Measurements from ENCODE around the gene DCN. TPM values are rescaled to one million over a fixed set of nuclear protein-coding genes. Genes with fewer than 3 reads are reported as not detected.
A peak's percentile ranks its signal among the peaks of the same experiment; 100 is the strongest.

The DCN gene
- total and polyA plus RNA-seq, 2 donors, result 137 to 215 TPM

DNA sequence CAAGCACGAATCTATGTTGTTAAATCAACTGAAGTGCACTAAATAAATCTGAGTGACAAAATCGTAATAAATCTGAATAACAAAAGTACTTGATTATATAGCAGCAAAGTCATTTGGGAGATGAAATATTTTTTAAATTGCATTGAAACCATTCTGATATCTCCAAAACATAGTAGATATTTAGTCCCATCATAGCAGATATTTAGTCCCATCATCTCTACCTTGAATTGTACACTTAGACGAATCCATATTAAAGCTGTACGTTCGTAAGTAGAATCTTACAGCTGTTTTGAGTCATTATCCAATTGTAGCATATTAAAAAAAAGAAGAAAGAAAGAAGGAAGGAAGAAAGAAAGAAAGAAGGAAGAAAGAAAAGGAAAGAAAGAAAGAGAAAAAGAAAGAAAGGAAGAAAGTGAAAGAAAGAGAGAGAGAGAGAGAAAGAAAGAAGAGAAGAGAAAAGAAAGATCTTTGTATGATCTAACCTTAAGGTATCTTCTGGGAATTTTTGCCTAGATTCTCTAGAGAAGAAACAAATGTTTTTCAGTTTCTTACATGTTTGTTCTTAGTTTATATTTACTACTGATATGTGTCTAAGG, 2.6 kb downstream of the DCN start:
- WGBS, result 92% methylated on average over 5 of the region's 5 CpGs
- DNase-seq (ENCODE audit: low read depth in 6 of 9, low spot score in 9 of 9), result no peak
- peak overlapping the region in 1 of 2 donors; percentile 4 for H3K27ac ChIP-seq (ENCODE audit: low read depth in 1 of 2, low read length in 1 of 2)
- H3K4me3 ChIP-seq (ENCODE audit: low read length in 2 of 2), result peak overlapping the region in 1 of 2 donors; percentile 2
- no peaks in the 10 kb centered on the region for H3K9me3 ChIP-seq (ENCODE audit: control insufficient read depth in 2 of 2, insufficient read depth in 1 of 2, low read length in 1 of 2)
- no peaks in the 10 kb centered on the region for H3K27me3 ChIP-seq (ENCODE audit: control insufficient read depth in 2 of 2, insufficient read depth in 1 of 2, low read length in 1 of 2)
- H3K4me1 ChIP-seq (ENCODE audit: control insufficient read depth in 2 of 2, insufficient read depth in 2 of 2, low read length in 2 of 2), result no peaks in the 10 kb centered on the region
- H3K36me3 ChIP-seq (ENCODE audit: control insufficient read depth in 2 of 2, insufficient read depth in 2 of 2, low read length in 1 of 2), result no peaks in the 10 kb centered on the region

DNA sequence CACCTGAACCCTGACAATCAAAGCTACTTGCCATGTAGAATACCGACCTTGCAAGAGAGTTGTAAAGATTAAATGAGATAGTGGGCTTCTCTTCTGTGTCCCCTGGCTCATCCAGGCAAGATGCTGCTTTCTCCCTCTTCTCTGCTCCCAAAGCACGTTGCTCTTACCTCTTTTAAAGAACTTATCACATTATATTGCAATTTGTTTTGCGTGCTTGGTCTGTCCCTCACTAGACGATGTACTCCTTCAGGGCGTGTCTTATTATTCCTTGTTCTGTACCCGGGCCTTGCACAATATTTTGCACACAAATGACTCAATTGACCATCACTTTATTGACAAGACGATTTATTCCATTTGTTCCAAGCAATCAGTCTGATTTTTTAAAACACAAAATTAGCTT, 3.3 kb downstream of the DCN start:
- no peaks in the 10 kb centered on the region for H3K27me3 ChIP-seq (ENCODE audit: control insufficient read depth in 2 of 2, insufficient read depth in 1 of 2, low read length in 1 of 2)
- H3K4me1 ChIP-seq (ENCODE audit: control insufficient read depth in 2 of 2, insufficient read depth in 2 of 2, low read length in 2 of 2), result no peaks in the 10 kb centered on the region
- H3K4me3 ChIP-seq (ENCODE audit: low read length in 2 of 2), result no peak overlapping the region
- H3K9me3 ChIP-seq (ENCODE audit: control insufficient read depth in 2 of 2, insufficient read depth in 1 of 2, low read length in 1 of 2), result no peaks in the 10 kb centered on the region
- 92% methylated on average over 7 of the region's 7 CpGs for WGBS
- no peak for DNase-seq (ENCODE audit: low read depth in 6 of 9, low spot score in 9 of 9)
- H3K36me3 ChIP-seq (ENCODE audit: control insufficient read depth in 2 of 2, insufficient read depth in 2 of 2, low read length in 1 of 2), result no peaks in the 10 kb centered on the region
- no peak overlapping the region for H3K27ac ChIP-seq (ENCODE audit: low read depth in 1 of 2, low read length in 1 of 2)

DNA sequence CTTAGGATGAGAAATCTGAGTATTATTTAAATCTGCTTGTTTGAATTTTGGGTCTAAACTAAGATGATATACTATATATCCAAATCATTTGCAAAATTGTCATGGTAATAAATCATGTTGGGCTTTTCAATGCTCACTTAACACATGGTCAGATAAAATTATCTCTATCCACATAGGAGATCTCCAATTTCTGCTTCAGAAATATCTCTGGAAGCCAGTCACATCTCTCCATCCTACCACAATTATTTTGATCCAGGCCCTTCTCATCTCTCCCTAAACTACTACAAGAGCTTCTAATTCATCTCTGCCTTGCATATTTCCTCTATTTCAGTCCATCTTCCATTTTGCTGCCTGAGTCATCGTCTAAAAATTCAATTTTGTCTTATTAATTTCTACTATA, 3.8 kb downstream of the DCN start:
- Histone ChIP-seq H3K36me3 (ENCODE audit: control insufficient read depth in 2 of 2, insufficient read depth in 2 of 2, low read length in 1 of 2) (no peaks in the 10 kb centered on the region), H3K4me1 (ENCODE audit: control insufficient read depth in 2 of 2, insufficient read depth in 2 of 2, low read length in 2 of 2) (no peaks in the 10 kb centered on the region), H3K4me3 (ENCODE audit: low read length in 2 of 2) (no peak overlapping the region), H3K27me3 (ENCODE audit: control insufficient read depth in 2 of 2, insufficient read depth in 1 of 2, low read length in 1 of 2) (no peaks in the 10 kb centered on the region), H3K9me3 (ENCODE audit: control insufficient read depth in 2 of 2, insufficient read depth in 1 of 2, low read length in 1 of 2) (no peaks in the 10 kb centered on the region), H3K27ac (ENCODE audit: low read depth in 1 of 2, low read length in 1 of 2) (no peak overlapping the region)
- DNase-seq (ENCODE audit: low read depth in 6 of 9, low spot score in 9 of 9), result no peak
- 86% methylated on average over 1 of the region's 1 CpG for WGBS

DNA sequence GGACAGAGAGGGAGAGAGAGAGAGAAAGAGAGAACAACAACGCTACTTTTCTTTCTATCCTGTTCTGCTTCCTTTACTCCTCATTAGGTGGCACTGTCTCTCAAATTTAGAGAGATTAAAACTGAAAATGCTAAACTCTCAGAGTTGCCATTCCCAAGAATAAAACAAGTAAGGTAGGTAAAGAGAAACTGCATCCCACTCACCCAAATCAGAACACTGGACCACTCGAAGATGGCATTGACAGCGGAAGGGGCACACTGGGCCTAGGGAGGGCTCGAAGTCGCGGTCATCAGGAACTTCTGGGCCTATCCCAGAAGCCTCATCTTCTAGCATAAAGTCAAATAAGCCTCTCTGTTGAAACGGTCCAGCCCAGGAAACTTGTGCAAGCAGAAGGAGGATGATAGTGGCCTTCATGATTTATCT, 4.5 kb downstream of the DCN start:
- Histone ChIP-seq H3K27me3 (ENCODE audit: control insufficient read depth in 2 of 2, insufficient read depth in 1 of 2, low read length in 1 of 2) (no peaks in the 10 kb centered on the region), H3K27ac (ENCODE audit: low read depth in 1 of 2, low read length in 1 of 2) (peak overlapping the region in 1 of 2 donors; percentile 18), H3K4me1 (ENCODE audit: control insufficient read depth in 2 of 2, insufficient read depth in 2 of 2, low read length in 2 of 2) (no peaks in the 10 kb centered on the region), H3K9me3 (ENCODE audit: control insufficient read depth in 2 of 2, insufficient read depth in 1 of 2, low read length in 1 of 2) (no peaks in the 10 kb centered on the region), H3K4me3 (ENCODE audit: low read length in 2 of 2) (peak overlapping the region in 1 of 2 donors; percentile 7), H3K36me3 (ENCODE audit: control insufficient read depth in 2 of 2, insufficient read depth in 2 of 2, low read length in 1 of 2) (no peaks in the 10 kb centered on the region)
- 72% methylated on average over 7 of the region's 7 CpGs for WGBS
- peak in 1 of 9 donors; percentile 7 for DNase-seq (ENCODE audit: low read depth in 6 of 9, low spot score in 9 of 9)

DNA sequence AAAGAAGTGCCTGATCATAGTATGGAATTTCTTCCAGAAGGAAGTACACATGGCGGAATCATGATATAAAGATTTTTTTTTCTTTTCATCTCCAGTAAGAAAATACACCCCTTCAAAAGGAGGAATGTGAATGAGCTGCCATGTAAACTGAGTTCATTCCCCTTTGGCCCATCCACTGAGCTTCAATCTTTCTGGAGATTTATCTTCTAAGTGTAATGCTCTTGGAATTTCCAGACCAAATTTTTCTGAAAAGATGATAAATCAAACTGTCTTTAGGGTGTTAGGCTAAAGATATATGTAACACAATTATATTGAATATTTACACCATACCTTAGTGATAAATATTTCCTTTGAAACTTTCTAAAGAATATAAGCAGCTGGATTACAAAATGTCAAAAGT, 5.2 kb downstream of the DCN start:
- H3K4me3 ChIP-seq (ENCODE audit: low read length in 2 of 2), result no peak overlapping the region
- no peaks in the 10 kb centered on the region for H3K27me3 ChIP-seq (ENCODE audit: control insufficient read depth in 2 of 2, insufficient read depth in 1 of 2, low read length in 1 of 2)
- H3K36me3 ChIP-seq (ENCODE audit: control insufficient read depth in 2 of 2, insufficient read depth in 2 of 2, low read length in 1 of 2), result no peaks in the 10 kb centered on the region
- H3K4me1 ChIP-seq (ENCODE audit: control insufficient read depth in 2 of 2, insufficient read depth in 2 of 2, low read length in 2 of 2), result no peaks in the 10 kb centered on the region
- H3K9me3 ChIP-seq (ENCODE audit: control insufficient read depth in 2 of 2, insufficient read depth in 1 of 2, low read length in 1 of 2), result no peaks in the 10 kb centered on the region
- no peak for DNase-seq (ENCODE audit: low read depth in 6 of 9, low spot score in 9 of 9)
- WGBS, result 96% methylated on average over 1 of the region's 1 CpG
- H3K27ac ChIP-seq (ENCODE audit: low read depth in 1 of 2, low read length in 1 of 2), result no peak overlapping the region

DNA sequence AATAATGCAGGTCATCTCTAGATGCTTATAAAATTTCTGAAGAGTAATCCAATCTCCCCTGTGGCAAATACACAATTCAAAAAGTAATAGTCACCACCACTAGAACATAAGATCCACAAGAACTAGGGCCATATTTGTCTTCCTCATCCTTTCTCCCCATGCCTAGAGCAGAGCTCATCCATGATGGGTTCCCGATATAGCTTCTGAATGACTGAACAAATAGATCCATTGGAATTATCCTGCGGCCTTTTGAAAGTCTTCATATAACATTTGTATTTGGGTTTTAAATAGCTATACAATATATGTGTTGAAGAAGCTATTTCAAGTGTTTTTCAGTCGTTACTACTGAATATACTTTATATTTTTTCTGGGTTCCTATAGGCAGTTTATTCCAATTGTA, 5.7 kb downstream of the DCN start:
- no peaks in the 10 kb centered on the region for H3K9me3 ChIP-seq (ENCODE audit: control insufficient read depth in 2 of 2, insufficient read depth in 1 of 2, low read length in 1 of 2)
- DNase-seq (ENCODE audit: low read depth in 6 of 9, low spot score in 9 of 9), result no peak
- no peaks in the 10 kb centered on the region for H3K27me3 ChIP-seq (ENCODE audit: control insufficient read depth in 2 of 2, insufficient read depth in 1 of 2, low read length in 1 of 2)
- H3K4me1 ChIP-seq (ENCODE audit: control insufficient read depth in 2 of 2, insufficient read depth in 2 of 2, low read length in 2 of 2), result no peaks in the 10 kb centered on the region
- H3K4me3 ChIP-seq (ENCODE audit: low read length in 2 of 2), result no peak overlapping the region
- 94% methylated on average over 3 of the region's 3 CpGs for WGBS
- H3K27ac ChIP-seq (ENCODE audit: low read depth in 1 of 2, low read length in 1 of 2), result no peak overlapping the region
- no peaks in the 10 kb centered on the region for H3K36me3 ChIP-seq (ENCODE audit: control insufficient read depth in 2 of 2, insufficient read depth in 2 of 2, low read length in 1 of 2)

DNA sequence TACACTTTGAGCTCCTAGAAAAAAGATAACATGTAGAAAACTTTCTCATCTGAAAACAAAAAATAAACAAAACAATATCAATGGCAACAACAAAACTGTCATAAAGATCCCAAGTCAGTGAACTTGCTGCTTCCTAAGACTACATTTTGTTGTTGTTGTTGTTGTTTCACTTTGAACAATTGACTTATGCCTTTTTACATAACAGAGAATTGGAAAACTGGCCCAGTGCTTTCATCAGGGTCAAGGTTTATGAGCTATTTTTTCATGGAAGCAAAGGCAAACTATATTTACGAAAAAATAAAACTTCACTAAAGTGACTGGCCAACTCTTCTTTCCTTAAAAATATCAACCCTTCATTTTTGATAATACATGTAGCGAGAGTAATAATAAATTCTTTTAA, 6.3 kb downstream of the DCN start:
- Histone ChIP-seq H3K27me3 (ENCODE audit: control insufficient read depth in 2 of 2, insufficient read depth in 1 of 2, low read length in 1 of 2) (no peaks in the 10 kb centered on the region), H3K27ac (ENCODE audit: low read depth in 1 of 2, low read length in 1 of 2) (no peak overlapping the region), H3K9me3 (ENCODE audit: control insufficient read depth in 2 of 2, insufficient read depth in 1 of 2, low read length in 1 of 2) (no peaks in the 10 kb centered on the region), H3K4me1 (ENCODE audit: control insufficient read depth in 2 of 2, insufficient read depth in 2 of 2, low read length in 2 of 2) (no peaks in the 10 kb centered on the region), H3K4me3 (ENCODE audit: low read length in 2 of 2) (no peak overlapping the region), H3K36me3 (ENCODE audit: control insufficient read depth in 2 of 2, insufficient read depth in 2 of 2, low read length in 1 of 2) (no peaks in the 10 kb centered on the region)
- 93% methylated on average over 2 of the region's 2 CpGs for WGBS
- no peak for DNase-seq (ENCODE audit: low read depth in 6 of 9, low spot score in 9 of 9)

DNA sequence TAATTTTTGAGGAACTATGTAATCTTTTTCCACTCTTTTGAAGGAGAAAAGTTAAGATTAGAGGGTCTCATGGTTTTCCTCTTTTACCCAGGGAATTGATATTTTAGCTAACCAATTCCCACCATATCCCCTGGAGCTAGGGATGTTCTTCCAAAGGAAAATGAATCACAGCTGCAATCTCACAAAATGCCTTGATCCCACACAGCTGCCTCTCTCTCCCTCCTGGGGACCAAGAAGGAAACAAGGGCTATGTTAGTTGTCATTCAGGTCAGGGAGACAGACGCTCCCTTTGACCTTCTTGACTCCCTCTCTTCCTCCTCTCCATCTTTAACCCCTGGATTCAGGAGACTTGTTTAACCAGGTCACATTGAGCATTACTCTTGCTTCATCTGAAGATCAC, 9.5 kb downstream of the DCN start:
- H3K4me1 ChIP-seq (ENCODE audit: control insufficient read depth in 2 of 2, insufficient read depth in 2 of 2, low read length in 2 of 2), result no peaks in the 10 kb centered on the region
- WGBS, result 95% methylated on average over 1 of the region's 1 CpG
- no peaks in the 10 kb centered on the region for H3K27me3 ChIP-seq (ENCODE audit: control insufficient read depth in 2 of 2, insufficient read depth in 1 of 2, low read length in 1 of 2)
- no peaks in the 10 kb centered on the region for H3K9me3 ChIP-seq (ENCODE audit: control insufficient read depth in 2 of 2, insufficient read depth in 1 of 2, low read length in 1 of 2)
- H3K36me3 ChIP-seq (ENCODE audit: control insufficient read depth in 2 of 2, insufficient read depth in 2 of 2, low read length in 1 of 2), result no peaks in the 10 kb centered on the region
- no peak for DNase-seq (ENCODE audit: low read depth in 6 of 9, low spot score in 9 of 9)
- no peak overlapping the region for H3K4me3 ChIP-seq (ENCODE audit: low read length in 2 of 2)
- no peak overlapping the region for H3K27ac ChIP-seq (ENCODE audit: low read depth in 1 of 2, low read length in 1 of 2)

DNA sequence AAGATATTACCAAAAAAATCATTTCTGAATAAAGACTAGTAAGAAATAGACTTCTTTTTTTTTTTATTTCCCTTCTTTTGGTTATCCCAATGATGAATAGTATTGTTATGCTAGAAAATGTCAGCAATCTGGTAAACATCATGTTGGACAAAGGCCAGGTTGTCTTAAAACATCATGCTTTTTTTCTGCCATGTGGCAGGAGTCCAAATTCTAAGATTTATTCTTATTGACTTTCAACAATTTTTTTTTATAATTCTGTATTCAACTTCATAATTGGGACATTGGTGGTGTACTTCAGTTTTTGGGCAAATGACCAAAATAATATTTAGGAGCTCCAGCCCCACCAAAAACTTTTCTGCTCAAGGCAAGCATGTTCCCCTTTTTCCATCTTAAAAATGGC, 10.5 kb downstream of the DCN start:
- no peak for DNase-seq (ENCODE audit: low read depth in 6 of 9, low spot score in 9 of 9)
- H3K27me3 ChIP-seq (ENCODE audit: control insufficient read depth in 2 of 2, insufficient read depth in 1 of 2, low read length in 1 of 2), result no peaks in the 10 kb centered on the region
- H3K27ac ChIP-seq (ENCODE audit: low read depth in 1 of 2, low read length in 1 of 2), result no peak overlapping the region
- no peaks in the 10 kb centered on the region for H3K36me3 ChIP-seq (ENCODE audit: control insufficient read depth in 2 of 2, insufficient read depth in 2 of 2, low read length in 1 of 2)
- no peak overlapping the region for H3K4me3 ChIP-seq (ENCODE audit: low read length in 2 of 2)
- no peaks in the 10 kb centered on the region for H3K4me1 ChIP-seq (ENCODE audit: control insufficient read depth in 2 of 2, insufficient read depth in 2 of 2, low read length in 2 of 2)
- H3K9me3 ChIP-seq (ENCODE audit: control insufficient read depth in 2 of 2, insufficient read depth in 1 of 2, low read length in 1 of 2), result no peaks in the 10 kb centered on the region

DNA sequence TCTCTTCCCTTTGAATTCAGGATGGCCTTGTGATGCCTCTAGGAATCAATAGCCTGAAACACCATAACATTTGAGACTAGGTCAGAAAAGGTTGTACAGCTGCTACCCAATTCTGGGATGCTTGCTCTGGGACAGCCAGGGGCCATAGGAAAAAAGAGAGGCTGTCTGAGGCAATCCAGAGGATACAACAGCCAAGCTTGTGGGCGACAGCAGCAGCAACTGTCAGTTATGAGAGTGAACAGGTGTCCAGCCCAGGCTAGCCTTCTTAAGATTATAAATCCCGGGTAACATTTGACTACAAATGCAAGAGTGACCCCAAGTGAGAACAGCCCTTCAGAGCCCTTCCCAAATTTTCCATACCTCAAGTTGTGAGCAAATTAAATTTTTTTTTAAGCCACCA, 11.1 kb downstream of the DCN start:
- Histone ChIP-seq H3K27me3 (ENCODE audit: control insufficient read depth in 2 of 2, insufficient read depth in 1 of 2, low read length in 1 of 2) (no peaks in the 10 kb centered on the region), H3K4me1 (ENCODE audit: control insufficient read depth in 2 of 2, insufficient read depth in 2 of 2, low read length in 2 of 2) (no peaks in the 10 kb centered on the region), H3K4me3 (ENCODE audit: low read length in 2 of 2) (no peak overlapping the region), H3K36me3 (ENCODE audit: control insufficient read depth in 2 of 2, insufficient read depth in 2 of 2, low read length in 1 of 2) (no peaks in the 10 kb centered on the region), H3K9me3 (ENCODE audit: control insufficient read depth in 2 of 2, insufficient read depth in 1 of 2, low read length in 1 of 2) (no peaks in the 10 kb centered on the region), H3K27ac (ENCODE audit: low read depth in 1 of 2, low read length in 1 of 2) (no peak overlapping the region)
- WGBS, result 91% methylated on average over 2 of the region's 2 CpGs
- no peak for DNase-seq (ENCODE audit: low read depth in 6 of 9, low spot score in 9 of 9)

Measured in thymus (tissue), 11 donors.